Measurements from ENCODE around the gene BNIP5.

DNA sequence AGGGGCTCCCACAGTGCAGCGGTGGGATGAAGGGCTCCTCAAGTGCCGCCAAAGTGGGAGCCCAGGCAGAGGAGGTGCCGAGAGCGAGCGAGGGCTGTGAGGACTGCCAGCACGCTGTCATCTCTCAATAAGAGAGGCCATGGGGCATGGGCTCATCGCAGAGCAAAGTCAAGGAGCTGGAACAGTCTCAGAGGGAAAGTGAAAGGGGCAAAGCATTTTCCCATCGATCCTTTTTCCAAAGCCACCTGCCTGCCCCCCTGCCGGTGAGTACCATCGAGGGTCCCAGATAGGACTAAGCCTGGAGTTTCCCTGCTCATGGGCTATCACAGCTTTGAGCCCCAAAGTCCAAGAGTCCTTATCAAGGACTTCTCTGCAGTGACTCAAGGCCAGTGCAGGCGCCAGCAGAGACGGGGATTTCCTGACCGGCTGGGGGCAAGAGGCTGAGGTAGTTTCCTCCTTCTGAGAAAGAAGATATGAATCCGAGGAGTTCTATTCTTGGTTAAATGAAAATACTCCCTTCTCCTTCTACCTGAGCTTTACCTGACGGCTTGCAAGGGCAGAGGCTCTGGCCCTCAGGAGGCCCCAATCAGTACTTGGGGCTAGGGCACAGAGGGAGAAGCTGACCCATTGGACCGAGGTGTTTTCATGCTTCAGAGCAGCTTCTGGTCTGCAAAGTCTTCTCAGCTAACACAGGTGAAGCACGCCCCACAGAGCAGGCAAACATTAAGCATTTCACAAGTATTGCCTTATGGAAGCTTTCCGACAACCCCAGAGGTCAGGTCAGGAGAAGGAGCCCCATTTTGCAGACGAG lies 28.2 kb upstream of the BNIP5 start:
- TF ChIP-seq, protein P1, sequence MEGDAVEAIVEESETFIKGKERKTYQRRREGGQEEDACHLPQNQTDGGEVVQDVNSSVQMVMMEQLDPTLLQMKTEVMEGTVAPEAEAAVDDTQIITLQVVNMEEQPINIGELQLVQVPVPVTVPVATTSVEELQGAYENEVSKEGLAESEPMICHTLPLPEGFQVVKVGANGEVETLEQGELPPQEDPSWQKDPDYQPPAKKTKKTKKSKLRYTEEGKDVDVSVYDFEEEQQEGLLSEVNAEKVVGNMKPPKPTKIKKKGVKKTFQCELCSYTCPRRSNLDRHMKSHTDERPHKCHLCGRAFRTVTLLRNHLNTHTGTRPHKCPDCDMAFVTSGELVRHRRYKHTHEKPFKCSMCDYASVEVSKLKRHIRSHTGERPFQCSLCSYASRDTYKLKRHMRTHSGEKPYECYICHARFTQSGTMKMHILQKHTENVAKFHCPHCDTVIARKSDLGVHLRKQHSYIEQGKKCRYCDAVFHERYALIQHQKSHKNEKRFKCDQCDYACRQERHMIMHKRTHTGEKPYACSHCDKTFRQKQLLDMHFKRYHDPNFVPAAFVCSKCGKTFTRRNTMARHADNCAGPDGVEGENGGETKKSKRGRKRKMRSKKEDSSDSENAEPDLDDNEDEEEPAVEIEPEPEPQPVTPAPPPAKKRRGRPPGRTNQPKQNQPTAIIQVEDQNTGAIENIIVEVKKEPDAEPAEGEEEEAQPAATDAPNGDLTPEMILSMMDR (IDR thresholded peaks at IDR 0.05) = no peak
- TF ChIP-seq POLR2A (IDR thresholded peaks at IDR 0.05) = no peak
